Vagina (tissue), 2 donors: ENCODE results near the gene TRMT44.

Source experiments
- CTCF ChIP-seq, 3 experiments: fragments of 450-650 bp in 2 of 3; fragments of 200-600 bp in 1 of 3; sonication (generic) in 1 of 3; IDR thresholded peaks; one replicate each; pipeline ENCODE4 v1.5.1; 2017 to 2019; ENCODE audit warnings: antibody characterized with exemption in 3 of 3, mild to moderate bottlenecking in 2 of 3, moderate library complexity in 2 of 3
- POLR2A ChIP-seq, 2 donors: fragments of 450-650 bp; IDR thresholded peaks; one replicate each; pipeline ENCODE4 v1.6.1; 2017; ENCODE audit warnings: antibody characterized with exemption in 2 of 2, mild to moderate bottlenecking in 2 of 2, moderate library complexity in 2 of 2

GRCh38 chr4:8514391-8514790 lies 73.8 kb downstream of the TRMT44 start:
- TF ChIP-seq CTCF (IDR thresholded peaks at IDR 0.05) (no peak), POLR2A (IDR thresholded peaks at IDR 0.05) (no peak)
